GM13977 (cell line): ENCODE data around the gene GPR137C.

Source experiments
- DNase-seq: peaks from one replicate; pipeline ENCODE4 v3.0.0; 2012; ENCODE audit warnings: low spot score
- CTCF ChIP-seq: IDR thresholded peaks from 2 replicates; pipeline ENCODE4 v1.5.1; 2012; ENCODE audit warnings: mild to moderate bottlenecking, control low read depth; ENCODE audit not compliant: insufficient read depth; ENCODE audit errors: extremely low read depth, missing control alignments
- in situ Hi-C: fragments of 300-500 bp; cut with MboI; formaldehyde crosslinking; loops from one replicate; pipeline ENCODE4 v1.12.0; 2022; ENCODE audit warnings: low sequenced_read_pairs, low pct_unique_long_range_greater_than_20kb, mixed read lengths, inconsistent platforms; ENCODE audit not compliant: unreplicated experiment

The GPR137C gene

GRCh38 chr14:52686176-52686575 is 133.5 kb downstream of the GPR137C start:
- in situ Hi-C loops = no loop called here
- TF ChIP-seq CTCF = no peak

More at GRCh38 chr14:52686176-52686575, 133.5 kb downstream of the GPR137C start:
- DNase-seq = no peak
